Breast epithelium (tissue), 4 donors: ENCODE measurements around the gene SDK2. TPM values are rescaled to one million over a fixed set of nuclear protein-coding genes. Genes with fewer than 3 reads are reported as not detected.

Source experiments
- DNase-seq, 2 donors: peaks; one replicate each; pipeline ENCODE4 v3.0.0-alpha.2; 2019; ENCODE audit warnings: low spot score in 2 of 2
- H3K27ac ChIP-seq, 2 donors: fragments of 200-600 bp; sonication (generic) in 1 of 2; one replicate each; pipeline ENCODE4 v1.5.1; 2016 to 2019; ENCODE audit warnings: mild to moderate bottlenecking in 1 of 2
- H3K27me3 ChIP-seq, 2 donors: fragments of 200-600 bp; sonication (generic) in 1 of 2; one replicate each; pipeline versions ENCODE4 v1.5.1 to v1.6.0; 2017 to 2019; ENCODE audit warnings: control low read depth in 1 of 2, mild to moderate bottlenecking in 1 of 2
- H3K36me3 ChIP-seq: fragments of 200-600 bp; one replicate; pipeline ENCODE4 v1.5.1; 2019
- H3K4me1 ChIP-seq, 2 donors: fragments of 200-600 bp; sonication (generic); one replicate each; pipeline ENCODE4 v1.5.1; 2016 to 2019; ENCODE audit warnings: control low read depth in 1 of 2
- H3K4me3 ChIP-seq, 3 donors: fragments of 200-600 bp; sonication (generic); 1 replicate in 2 of 3; 2 replicates in 1 of 3; pipeline ENCODE4 v1.5.1; 2016 to 2019; ENCODE audit warnings: mild to moderate bottlenecking in 3 of 3, moderate library complexity in 2 of 3
- H3K9me3 ChIP-seq, 2 donors: fragments of 200-600 bp; sonication (generic) in 1 of 2; one replicate each; pipeline ENCODE4 v1.5.1; 2016 to 2019; ENCODE audit warnings: control low read depth in 1 of 2
- CTCF ChIP-seq, 3 donors: fragments of 450-650 bp; IDR thresholded peaks; one replicate each; pipeline ENCODE4 v1.5.1; 2016 to 2017; ENCODE audit warnings: antibody characterized with exemption in 3 of 3, mild to moderate bottlenecking in 3 of 3, moderate library complexity in 3 of 3
- POLR2A ChIP-seq: fragments of 450-650 bp; IDR thresholded peaks from one replicate; pipeline ENCODE4 v1.6.1; 2016; ENCODE audit warnings: antibody characterized with exemption, mild to moderate bottlenecking, moderate library complexity
- POLR2AphosphoS5 ChIP-seq, 3 donors: sonication (generic); formaldehyde crosslinking; IDR thresholded peaks; one replicate each; pipeline ENCODE4 v1.6.1; 2017; ENCODE audit warnings: antibody characterized with exemption in 3 of 3
- intact Hi-C: fragments of 100-400 bp; cut with DNase I; formaldehyde crosslinking; loops from one replicate; pipeline ENCODE4 v1.15.1; 2023; ENCODE audit warnings: low total_unique reads
- total RNA-seq, 3 donors: library from RNA; depleted of rRNA; stranded (reverse); fragments of >200 nt; gene quantifications; one replicate each; pipeline ENCODE4 v1.1.0, GENCODE V29; 2016

Gene SDK2
- total RNA-seq, 3 donors from 2014 or later = 0.16 to 2.9 (median 2.6) TPM

DNA sequence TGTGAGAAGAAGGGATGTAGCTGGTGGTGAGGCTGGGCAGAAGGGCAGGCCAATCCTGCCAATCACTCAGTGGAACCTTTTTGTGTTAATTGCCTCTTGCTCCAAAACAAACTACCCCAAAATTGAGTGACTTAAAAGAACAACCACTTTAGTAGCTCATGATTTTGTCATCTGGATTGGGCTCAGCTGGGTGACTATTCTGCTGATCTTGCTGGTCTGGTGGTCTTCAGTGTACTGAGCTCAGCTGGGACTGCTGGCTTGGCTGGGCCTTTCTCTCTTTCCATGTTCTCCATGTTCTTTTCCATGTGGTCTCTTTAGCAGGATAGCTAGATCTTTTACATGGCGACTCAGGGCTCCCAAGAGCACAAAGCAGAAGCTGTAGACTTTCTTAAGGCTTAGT lies 37.7 kb upstream of the SDK2 start:
- H3K27me3 ChIP-seq = peaks cover 0 to 5% of the 10 kb centered on the region in 2 donors
- no peaks in the 10 kb centered on the region for H3K4me1 ChIP-seq
- TF ChIP-seq POLR2A = no peak
- no peak for TF ChIP-seq CTCF (IDR thresholded peaks at IDR 0.05)
- no peak for TF ChIP-seq POLR2AphosphoS5 (IDR thresholded peaks at IDR 0.05)
- H3K36me3 ChIP-seq = no peaks in the 10 kb centered on the region
- H3K27ac ChIP-seq = no peak overlapping the region
- no peak overlapping the region for H3K4me3 ChIP-seq
- intact Hi-C loops = loop anchor here (5.0 kb wide), 1 partner anchor 1220 kb away; no protein-coding TSS in a partner anchor
- no peak for DNase-seq
- peaks cover 12 to 18% of the 10 kb centered on the region in 2 donors for H3K9me3 ChIP-seq

GRCh38 chr17:73679476-73679875 lies 35.2 kb upstream of the SDK2 start:
- no peaks in the 10 kb centered on the region for H3K36me3 ChIP-seq
- no peak overlapping the region for H3K27ac ChIP-seq
- peaks cover 0 to 5% of the 10 kb centered on the region in 2 donors for H3K27me3 ChIP-seq
- peaks cover 12 to 25% of the 10 kb centered on the region in 2 donors for H3K9me3 ChIP-seq
- no peak for DNase-seq
- no peak for TF ChIP-seq POLR2AphosphoS5 (IDR thresholded peaks at IDR 0.05)
- no peak for TF ChIP-seq CTCF (IDR thresholded peaks at IDR 0.05)
- no peak for TF ChIP-seq POLR2A
- no peak overlapping the region for H3K4me3 ChIP-seq
- H3K4me1 ChIP-seq = no peaks in the 10 kb centered on the region
- intact Hi-C loops = no loop called here

- no peak overlapping the region for H3K27ac ChIP-seq
- no peak for TF ChIP-seq POLR2A
- no peak for TF ChIP-seq CTCF (IDR thresholded peaks at IDR 0.05)
- no peak for TF ChIP-seq POLR2AphosphoS5 (IDR thresholded peaks at IDR 0.05)
- H3K27me3 ChIP-seq = peaks cover 0 to 5% of the 10 kb centered on the region in 2 donors
- no peak for DNase-seq
- H3K36me3 ChIP-seq = no peaks in the 10 kb centered on the region
- no peak overlapping the region for H3K4me3 ChIP-seq
- H3K9me3 ChIP-seq = peaks cover 12 to 25% of the 10 kb centered on the region in 2 donors
- intact Hi-C loops = no loop called here
- H3K4me1 ChIP-seq = no peaks in the 10 kb centered on the region
Measured at GRCh38 chr17:73678999-73679398, 34.8 kb upstream of the SDK2 start.

- Histone ChIP-seq H3K36me3 (no peaks in the 10 kb centered on the region), H3K4me3 (no peak overlapping the region), H3K4me1 (no peaks in the 10 kb centered on the region), H3K27ac (no peak overlapping the region), H3K27me3 (no peaks in the 10 kb centered on the region), H3K9me3 (peaks cover 6 to 9% of the 10 kb centered on the region in 2 donors)
- no peak for TF ChIP-seq POLR2A
- no peak for TF ChIP-seq POLR2AphosphoS5 (IDR thresholded peaks at IDR 0.05)
- TF ChIP-seq CTCF (IDR thresholded peaks at IDR 0.05) = no peak
- no peak for DNase-seq
- intact Hi-C loops = no loop called here
Measured at GRCh38 chr17:73669771-73670170, 25.5 kb upstream of the SDK2 start.

DNA sequence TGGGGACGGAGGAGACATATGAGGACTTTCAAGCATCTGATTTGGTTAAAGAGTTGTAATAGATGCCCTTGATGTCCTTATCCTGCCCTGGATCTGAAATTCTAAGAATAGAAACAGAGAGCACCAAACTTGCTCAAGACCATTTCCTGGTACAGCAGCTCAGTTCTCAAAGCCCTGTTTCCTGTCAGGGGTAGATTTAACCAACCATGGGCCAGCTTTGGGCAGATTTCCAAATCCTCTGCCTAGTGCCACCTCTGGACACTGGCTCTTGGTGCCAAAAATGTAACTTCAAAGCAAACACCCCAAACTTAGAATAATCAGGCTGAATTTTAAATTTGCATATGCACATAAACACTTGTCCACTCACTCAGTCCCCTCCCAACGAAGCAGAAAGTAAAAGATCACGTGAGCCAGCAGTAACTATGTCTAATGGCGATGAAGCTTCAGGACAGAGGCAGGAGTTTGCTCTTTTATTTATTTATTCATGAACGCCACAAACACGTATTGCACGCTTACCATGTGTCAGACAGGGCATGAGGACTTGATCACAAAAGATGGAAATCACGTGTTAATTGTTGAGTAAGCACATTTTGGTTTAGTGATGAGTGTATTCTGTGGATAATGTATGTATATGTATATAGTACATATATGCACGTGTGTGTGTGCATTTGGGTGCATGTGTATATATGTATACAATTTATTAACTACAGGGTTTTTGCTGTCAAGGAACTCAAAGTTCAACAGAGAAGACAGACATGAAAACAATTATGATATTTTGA lies 23.1 kb upstream of the SDK2 start:
- no peak for DNase-seq
- H3K4me1 ChIP-seq = no peaks in the 10 kb centered on the region
- TF ChIP-seq POLR2AphosphoS5 (IDR thresholded peaks at IDR 0.05) = no peak
- no peak for TF ChIP-seq CTCF (IDR thresholded peaks at IDR 0.05)
- no peak for TF ChIP-seq POLR2A
- no peaks in the 10 kb centered on the region for H3K36me3 ChIP-seq
- no peak overlapping the region for H3K4me3 ChIP-seq
- intact Hi-C loops = no loop called here
- peaks cover 0 to 5% of the 10 kb centered on the region in 2 donors for H3K27me3 ChIP-seq
- H3K9me3 ChIP-seq = peaks cover 6 to 9% of the 10 kb centered on the region in 2 donors
- H3K27ac ChIP-seq = no peak overlapping the region
